Measurements from ENCODE around the gene LIN52.

The LIN52 gene

GRCh38 chr14:74161526-74162158 is 76.9 kb downstream of the LIN52 start:
- TF ChIP-seq CTCF (IDR thresholded peaks at IDR 0.05; ENCODE audit: extremely low read depth, insufficient read depth, missing control alignments): no peak
- in situ Hi-C loops (cut with MboI; ENCODE audit: low pct_unique_long_range_greater_than_20kb, low sequenced_read_pairs, unreplicated experiment): no loop called here
- no peak for DNase-seq (ENCODE audit: low spot score)

- in situ Hi-C loops (cut with MboI; ENCODE audit: low pct_unique_long_range_greater_than_20kb, low sequenced_read_pairs, unreplicated experiment): no loop called here
- DNase-seq (ENCODE audit: low spot score): no peak
- no peak for TF ChIP-seq CTCF (IDR thresholded peaks at IDR 0.05; ENCODE audit: extremely low read depth, insufficient read depth, missing control alignments)
These were observed 85.2 kb downstream of the LIN52 start for GRCh38 chr14:74169906-74170305.

GRCh38 chr14:74176400-74176793 is 91.6 kb downstream of the LIN52 start:
- DNase-seq (ENCODE audit: low spot score): no peak

GRCh38 chr14:74179856-74180255 is 95.1 kb downstream of the LIN52 start:
- no peak for TF ChIP-seq CTCF (IDR thresholded peaks at IDR 0.05; ENCODE audit: extremely low read depth, insufficient read depth, missing control alignments)
- DNase-seq (ENCODE audit: low spot score): no peak

More at GRCh38 chr14:74176400-74176793, 91.6 kb downstream of the LIN52 start:
- no peak for TF ChIP-seq CTCF (IDR thresholded peaks at IDR 0.05; ENCODE audit: extremely low read depth, insufficient read depth, missing control alignments)
- in situ Hi-C loops (cut with MboI; ENCODE audit: low pct_unique_long_range_greater_than_20kb, low sequenced_read_pairs, unreplicated experiment): no loop called here

GRCh38 chr14:74190927-74191575 is 106.3 kb downstream of the LIN52 start:
- TF ChIP-seq CTCF (IDR thresholded peaks at IDR 0.05; ENCODE audit: extremely low read depth, insufficient read depth, missing control alignments): no peak
- no peak for DNase-seq (ENCODE audit: low spot score)
- in situ Hi-C loops (cut with MboI; ENCODE audit: low pct_unique_long_range_greater_than_20kb, low sequenced_read_pairs, unreplicated experiment): no loop called here

More at GRCh38 chr14:74179856-74180255, 95.1 kb downstream of the LIN52 start:
- in situ Hi-C loops (cut with MboI; ENCODE audit: low pct_unique_long_range_greater_than_20kb, low sequenced_read_pairs, unreplicated experiment): no loop called here

GRCh38 chr14:74194506-74195274 is 109.9 kb downstream of the LIN52 start:
- DNase-seq (ENCODE audit: low spot score): no peak
- no peak for TF ChIP-seq CTCF (IDR thresholded peaks at IDR 0.05; ENCODE audit: extremely low read depth, insufficient read depth, missing control alignments)
- in situ Hi-C loops (cut with MboI; ENCODE audit: low pct_unique_long_range_greater_than_20kb, low sequenced_read_pairs, unreplicated experiment): no loop called here
